Mucosa of descending colon (tissue), 3 donors: ENCODE measurements around the gene TMEM187. TPM values are rescaled to one million over a fixed set of nuclear protein-coding genes. Genes with fewer than 3 reads are reported as not detected.

Source experiments
- ATAC-seq: fragments of 200-7000 bp; cut with Tn5 transposase; one replicate; pipeline ENCODE4 v1.9.1; 2020; ENCODE audit warnings: mild to moderate bottlenecking, moderate library complexity
- DNase-seq, 3 donors: peaks; one replicate each; pipeline ENCODE4 v3.0.0-alpha.2; 2020
- H3K36me3 ChIP-seq: fragments of 200-600 bp; one replicate; pipeline ENCODE4 v1.8.0; 2021; ENCODE audit warnings: low read depth, mild to moderate bottlenecking
- H3K4me1 ChIP-seq: fragments of 200-600 bp; one replicate; pipeline ENCODE4 v1.8.0; 2021; ENCODE audit warnings: low read depth, mild to moderate bottlenecking
- H3K4me3 ChIP-seq: fragments of 200-600 bp; one replicate; pipeline ENCODE4 v1.8.0; 2021; ENCODE audit warnings: mild to moderate bottlenecking
- H3K9me3 ChIP-seq: fragments of 200-600 bp; one replicate; pipeline ENCODE4 v1.8.0; 2021; ENCODE audit warnings: mild to moderate bottlenecking
- CTCF ChIP-seq: fragments of 200-600 bp; IDR thresholded peaks from one replicate; pipeline ENCODE4 v1.8.0; 2022; ENCODE audit warnings: antibody characterized with exemption, mild to moderate bottlenecking
- intact Hi-C, 2 donors: fragments of 100-400 bp; cut with DNase I in 1 of 2; cut with micrococcal nuclease in 1 of 2; formaldehyde crosslinking; loops; one replicate each; pipeline versions ENCODE4 v1.11.0 to v1.11.1; 2022; cut with DNase I, micrococcal nuclease
- long read RNA-seq, 2 donors: library from polyadenylated mRNA; unstranded; transcript quantifications; one replicate each; pipeline ENCODE4 v2.0.0, GENCODE V29; 2019 to 2021
- total RNA-seq, 3 donors: library from RNA; stranded (reverse); fragmentation: NEBNext Ultra II Directional in 2 of 3; extraction: Animal tissue kit (Norgen Biotek cat#: 25700) in 2 of 3; gene quantifications; one replicate each; pipeline versions ENCODE4 v1.2.1 to v1.2.4, GENCODE V29; 2021 to 2023
- donor health status: DM: no; HTN: no; CAD: no; lungs with moderate emphysema.
- donor health status: DM: no; HTN: no; CAD: no.
- donor health status: DM: no; HTN: yes; CAD: no.

TMEM187 gene
- total RNA-seq: 1 to 10 TPM; 4.8 to 7.9 (median 7.8) TPM
- long read RNA-seq, donor 1, transcript TMEM187-201 (2 exons, 1,880 nt): major isoform, 27 of 29 reads
- long read RNA-seq, donor 1, partial matches to known transcripts: 0 of 29 reads
- long read RNA-seq, donor 1, other reads (novel, unspliced or antisense): 2 of 29 reads
- long read RNA-seq, donor 2, transcript TMEM187-201 (2 exons, 1,880 nt): major isoform, 19 of 20 reads
- long read RNA-seq, donor 2, partial matches to known transcripts: 0 of 20 reads
- long read RNA-seq, donor 2, other reads (novel, unspliced or antisense): 1 of 20 reads

GRCh38 chrX:153972368-153973126 is at the start of gene TMEM187:
TSS of gene TMEM187 (plus strand) at chrX:153972754. CDS start at chrX:153982063, 9,309 bp downstream.
- intact Hi-C loops: no loop called here
- DNase-seq: peak; percentile 84 to 92 (median 88)
- Histone ChIP-seq H3K36me3 (no peaks in the 10 kb centered on the region), H3K4me3 (peak within 1 kb of the TSS; percentile 48), H3K4me1 (peaks cover 17% of the 10 kb centered on the region), H3K9me3 (no peaks in the 10 kb centered on the region)
- no peak for TF ChIP-seq CTCF
- peak; percentile 71 for ATAC-seq

GRCh38 chrX:153922932-153923857 is 49.4 kb upstream of the TMEM187 start:
- Histone ChIP-seq H3K36me3 (no peaks in the 10 kb centered on the region), H3K4me3 (no peak overlapping the region), H3K4me1 (no peaks in the 10 kb centered on the region), H3K9me3 (no peaks in the 10 kb centered on the region)
- DNase-seq (peak; percentile 54 to 66 (median 66)), ATAC-seq (no peak)
- TF ChIP-seq CTCF: no peak
- intact Hi-C loops: no loop called here

- H3K36me3 ChIP-seq: no peaks in the 10 kb centered on the region
- DNase-seq (peak in 2 of 3 donors; percentile 37 to 56), ATAC-seq (no peak)
- H3K4me1 ChIP-seq: peaks cover 6% of the 10 kb centered on the region
- intact Hi-C loops: no loop called here
- no peak for TF ChIP-seq CTCF
- no peak overlapping the region for H3K4me3 ChIP-seq
- no peaks in the 10 kb centered on the region for H3K9me3 ChIP-seq
Measured at GRCh38 chrX:153924149-153924861, 48.2 kb upstream of the TMEM187 start.

- intact Hi-C loops: no loop called here
- Histone ChIP-seq H3K4me1 (peaks cover 10% of the 10 kb centered on the region), H3K4me3 (no peak overlapping the region), H3K9me3 (no peaks in the 10 kb centered on the region), H3K36me3 (no peaks in the 10 kb centered on the region)
- TF ChIP-seq CTCF: no peak
- DNase-seq (no peak), ATAC-seq (no peak)
Measured at GRCh38 chrX:153925387-153925738, 47.2 kb upstream of the TMEM187 start.
